IMR-90 (cell line): ENCODE results near the gene ARFGEF3.

Experiments
- BHLHE40 ChIP-seq: fragments of 150-350 bp; IDR thresholded peaks from 2 replicates; pipeline ENCODE4 v1.6.1; 2016; ENCODE audit warnings: mild to moderate bottlenecking, low read depth, low read length
- CEBPB ChIP-seq: IDR thresholded peaks from 2 replicates; pipeline ENCODE4 v1.6.1; 2012; ENCODE audit warnings: low read depth, low read length, improper control_type of control experiment
- CTCF ChIP-seq: conservative IDR thresholded peaks from 2 replicates; pipeline ENCODE4 v1.5.1; 2012; ENCODE audit warnings: mild to moderate bottlenecking, low read depth, low read length, improper control_type of control experiment
- ELK1 ChIP-seq: fragments of 150-350 bp; IDR thresholded peaks from 2 replicates; pipeline ENCODE4 v1.6.1; 2016; ENCODE audit warnings: low read depth, mild to moderate bottlenecking, low read length, moderate library complexity, borderline replicate concordance
- MAFK ChIP-seq: IDR thresholded peaks from 2 replicates; pipeline ENCODE4 v1.6.1; 2012; ENCODE audit warnings: low read depth, low read length, improper control_type of control experiment
- MAZ ChIP-seq: IDR thresholded peaks from 2 replicates; pipeline ENCODE4 v1.6.1; 2012; ENCODE audit warnings: low read depth, mild to moderate bottlenecking, low read length, improper control_type of control experiment, moderate library complexity, borderline replicate concordance
- MXI1 ChIP-seq: IDR thresholded peaks from 2 replicates; pipeline ENCODE4 v1.6.1; 2012; ENCODE audit warnings: low read depth, mild to moderate bottlenecking, low read length, moderate library complexity, borderline replicate concordance
- POLR2A ChIP-seq: IDR thresholded peaks from 2 replicates; pipeline ENCODE4 v1.6.1; 2012; ENCODE audit warnings: mild to moderate bottlenecking, low read depth, low read length
- RAD21 ChIP-seq: IDR thresholded peaks from 2 replicates; pipeline ENCODE4 v1.6.1; 2012; ENCODE audit warnings: low read length, improper control_type of control experiment
- RFX5 ChIP-seq: IDR thresholded peaks from 2 replicates; pipeline ENCODE4 v1.8.0; 2012; ENCODE audit warnings: low read depth, mild to moderate bottlenecking, low read length, moderate library complexity
- SMC3 ChIP-seq: fragments of 150-350 bp; IDR thresholded peaks from 2 replicates; pipeline ENCODE4 v1.6.1; 2016; ENCODE audit warnings: low read depth, mild to moderate bottlenecking, antibody characterized with exemption, low read length, moderate library complexity
- USF2 ChIP-seq: fragments of 150-350 bp; IDR thresholded peaks from 2 replicates; pipeline ENCODE4 v1.6.1; 2017; ENCODE audit warnings: mild to moderate bottlenecking, antibody characterized with exemption, low read length, low read depth

GRCh38 chr6:138235693-138236092 lies 74.0 kb downstream of the ARFGEF3 start:
- TF ChIP-seq POLR2A (no peak), CEBPB (no peak), CTCF (no peak), RFX5 (no peak), MAZ (no peak), MAFK (peak; percentile 79), MXI1 (no peak), SMC3 (no peak), USF2 (no peak), ELK1 (no peak), RAD21 (no peak), BHLHE40 (no peak)
